ENCODE data around the gene EIF2B5.
"Not testable (repeated sequence)": the region's sequence is repeated elsewhere in the genome, so short reads cannot be mapped to it uniquely, and the experiment has no call there.

Gene EIF2B5

DNA sequence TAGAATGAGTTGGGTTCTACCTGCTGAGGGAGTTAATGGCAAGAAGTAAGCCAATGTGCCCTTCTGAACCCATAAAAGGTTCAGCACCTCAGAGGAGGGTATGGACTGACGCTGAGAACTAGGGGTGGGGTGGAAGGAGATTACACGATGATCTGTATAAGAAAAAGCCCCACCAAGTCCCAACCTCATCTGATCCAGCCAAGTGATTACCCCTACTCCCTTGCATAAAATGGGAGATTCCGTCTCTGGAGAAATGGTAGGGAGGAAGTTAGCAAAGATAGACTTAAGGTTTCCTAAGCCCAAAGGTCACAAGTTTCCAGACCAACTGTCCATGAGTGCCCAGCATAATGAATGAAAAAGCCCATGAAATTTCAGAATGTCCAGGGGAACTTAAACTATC lies 12.9 kb downstream of the EIF2B5 start:
- no peak for DNase-seq

GRCh38 chr3:184149123-184149522 lies 14.0 kb downstream of the EIF2B5 start:
- DNase-seq, result no peak

DNA sequence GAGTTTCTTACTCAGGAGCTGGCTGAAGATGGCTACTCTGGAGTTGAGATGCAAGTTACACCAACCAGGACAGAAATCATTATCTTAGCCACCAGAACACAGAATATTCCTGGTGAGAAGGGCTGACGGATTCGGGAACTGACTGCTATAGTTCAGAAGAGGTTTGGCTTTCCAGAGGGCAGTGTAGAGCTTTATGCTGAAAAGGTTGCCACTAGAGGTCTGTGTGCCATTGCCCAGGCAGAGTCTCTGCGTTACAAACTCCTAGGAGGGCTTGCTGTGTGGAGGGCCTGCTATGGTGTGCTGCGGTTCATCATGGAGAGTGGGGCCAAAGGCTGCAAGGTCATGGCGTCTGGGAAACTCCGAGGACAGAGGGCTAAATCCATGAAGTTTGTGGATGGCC lies 14.6 kb downstream of the EIF2B5 start:
- DNase-seq, result not testable (repeated sequence)

DNA sequence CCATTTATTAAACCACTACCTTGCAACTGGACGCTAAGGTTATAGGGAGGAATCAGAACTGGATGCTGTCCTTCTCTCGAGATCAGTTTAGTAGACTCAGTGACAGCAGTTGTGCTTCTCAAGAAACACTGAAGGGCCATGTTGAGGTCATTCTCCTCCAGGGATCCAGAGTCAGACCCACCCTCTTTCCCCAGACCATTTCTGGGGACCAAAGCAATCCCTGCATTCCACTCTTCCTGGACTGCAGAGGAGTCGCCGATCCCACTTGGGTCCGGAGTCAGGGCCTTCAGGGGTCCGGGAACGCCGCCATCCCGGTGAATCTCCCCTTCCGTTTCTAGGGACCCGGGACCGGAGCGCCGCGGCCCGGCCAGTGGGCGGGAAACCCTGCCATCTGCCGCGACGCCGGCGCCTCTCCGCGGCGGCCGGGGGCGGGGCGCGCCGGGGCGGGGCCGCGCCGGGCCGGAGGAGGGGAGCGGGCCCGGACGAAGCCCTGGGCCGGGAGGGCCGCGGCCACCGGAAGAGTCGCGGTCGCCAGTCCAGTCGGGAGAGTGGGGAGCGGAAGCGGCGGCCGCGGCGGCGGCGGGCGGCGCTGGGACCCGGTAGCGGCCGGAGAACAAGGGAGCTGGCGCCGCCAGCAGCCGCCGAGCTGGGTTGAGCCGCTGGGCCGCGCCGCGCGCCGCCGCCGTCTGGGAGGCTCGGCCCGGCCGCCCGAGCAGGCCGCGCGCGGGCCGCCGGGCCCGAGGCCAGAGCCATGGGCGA lies 19.9 kb downstream of the EIF2B5 start, which contains the start of gene DVL3:
Gene DVL3, plus strand, starts transcription at position 493 of the 759 bp plus-strand sequence. Its CDS starts 259 bp downstream, at position 752.
- peak; percentile 54 for DNase-seq

GRCh38 chr3:184155644-184156521 lies 20.7 kb downstream of the EIF2B5 start:
- peak; percentile 66 for DNase-seq

- no peak for DNase-seq
Observed at GRCh38 chr3:184156522-184156955, 21.4 kb downstream of the EIF2B5 start.

- DNase-seq, result no peak
Observed at GRCh38 chr3:184157206-184157605, 22.0 kb downstream of the EIF2B5 start.

DNA sequence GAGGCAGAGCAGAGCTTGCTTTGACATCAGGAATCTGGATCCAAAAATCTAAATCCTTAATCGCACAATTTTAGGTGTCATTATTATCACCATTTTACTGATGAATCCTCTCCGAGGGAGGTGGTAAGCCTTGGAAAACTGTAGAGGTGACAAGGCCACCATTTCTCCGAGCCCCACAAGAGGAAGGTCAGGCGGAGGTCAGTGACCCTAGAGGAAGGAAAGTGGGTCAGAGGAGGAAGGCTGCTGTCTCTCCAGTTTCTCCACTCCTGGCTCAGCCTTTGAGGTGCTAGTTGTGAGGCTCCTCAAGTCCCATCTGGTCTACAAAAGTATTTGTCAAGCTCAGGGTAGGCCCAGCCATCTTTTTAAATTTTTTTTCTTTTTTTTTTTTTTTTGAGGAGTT lies 23.2 kb downstream of the EIF2B5 start:
- DNase-seq, result no peak

DNA sequence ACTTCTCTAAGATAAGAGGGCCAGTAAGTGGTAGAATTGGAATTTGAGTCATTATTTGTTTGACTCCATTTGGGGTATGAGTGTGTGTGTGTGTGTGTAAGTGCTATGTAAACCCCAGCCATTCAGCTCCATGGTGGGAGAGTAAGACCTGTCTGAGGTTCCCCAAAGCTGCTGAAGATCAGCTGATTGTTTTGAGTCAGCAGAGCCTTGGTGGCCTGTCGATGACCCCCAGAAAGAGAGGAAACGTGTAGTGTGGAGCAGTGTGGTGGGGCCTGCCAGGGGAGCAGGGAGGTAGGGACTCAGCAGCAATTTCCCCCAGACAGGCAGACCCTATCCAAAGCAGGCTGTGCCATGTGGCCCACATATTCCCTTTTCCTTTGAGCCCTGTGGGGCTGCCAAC lies 25.3 kb downstream of the EIF2B5 start:
- DNase-seq, result no peak

GRCh38 chr3:184162571-184163070 lies 27.5 kb downstream of the EIF2B5 start:
- not testable (repeated sequence) for DNase-seq

GRCh38 chr3:184164648-184165330 lies 29.6 kb downstream of the EIF2B5 start:
- DNase-seq, result no peak

DNA sequence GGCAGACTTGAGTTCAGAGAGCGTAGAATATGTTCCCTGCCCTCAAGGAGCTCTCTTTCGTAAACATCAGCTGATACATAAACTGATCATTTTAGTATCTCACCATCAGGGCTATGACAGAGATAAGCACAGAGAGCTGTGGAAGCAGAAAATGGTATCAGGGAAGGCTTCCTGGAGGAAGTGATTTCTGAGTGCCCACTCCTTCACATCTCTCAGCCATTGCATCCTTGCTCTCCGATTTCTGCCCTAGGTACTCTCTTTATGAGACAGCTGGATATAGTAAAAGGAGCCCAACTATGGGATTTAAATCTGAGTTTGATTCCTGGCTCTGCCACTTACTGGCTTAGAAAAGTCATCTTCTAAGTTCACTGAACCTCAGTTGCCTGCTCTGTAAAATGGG lies 30.4 kb downstream of the EIF2B5 start:
- no peak for DNase-seq

- no peak for DNase-seq
Observed at GRCh38 chr3:184166671-184167070, 31.5 kb downstream of the EIF2B5 start.

DNA sequence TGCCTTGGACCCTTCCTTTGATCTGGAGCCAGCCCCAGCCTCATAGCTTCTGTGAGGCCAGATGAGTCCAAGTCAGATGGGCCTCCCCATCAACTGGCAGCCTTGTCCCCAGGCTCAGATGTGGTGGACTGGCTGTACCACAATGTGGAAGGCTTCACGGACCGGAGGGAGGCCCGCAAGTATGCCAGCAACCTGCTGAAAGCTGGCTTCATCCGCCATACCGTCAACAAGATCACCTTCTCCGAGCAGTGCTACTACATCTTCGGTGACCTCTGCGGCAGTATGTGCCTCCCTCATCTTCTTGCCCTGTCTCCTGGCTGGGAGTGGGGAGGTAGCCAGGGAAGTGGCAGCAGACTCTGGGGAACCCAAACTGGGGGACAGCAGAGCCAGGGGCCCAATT lies 32.6 kb downstream of the EIF2B5 start:
- DNase-seq, result no peak

GRCh38 chr3:184168363-184169120 lies 33.4 kb downstream of the EIF2B5 start:
- no peak for DNase-seq

GRCh38 chr3:184169896-184170875 lies 35.0 kb downstream of the EIF2B5 start:
- DNase-seq, result no peak

GRCh38 chr3:184171562-184171961 lies 36.4 kb downstream of the EIF2B5 start:
- no peak for DNase-seq

DNA sequence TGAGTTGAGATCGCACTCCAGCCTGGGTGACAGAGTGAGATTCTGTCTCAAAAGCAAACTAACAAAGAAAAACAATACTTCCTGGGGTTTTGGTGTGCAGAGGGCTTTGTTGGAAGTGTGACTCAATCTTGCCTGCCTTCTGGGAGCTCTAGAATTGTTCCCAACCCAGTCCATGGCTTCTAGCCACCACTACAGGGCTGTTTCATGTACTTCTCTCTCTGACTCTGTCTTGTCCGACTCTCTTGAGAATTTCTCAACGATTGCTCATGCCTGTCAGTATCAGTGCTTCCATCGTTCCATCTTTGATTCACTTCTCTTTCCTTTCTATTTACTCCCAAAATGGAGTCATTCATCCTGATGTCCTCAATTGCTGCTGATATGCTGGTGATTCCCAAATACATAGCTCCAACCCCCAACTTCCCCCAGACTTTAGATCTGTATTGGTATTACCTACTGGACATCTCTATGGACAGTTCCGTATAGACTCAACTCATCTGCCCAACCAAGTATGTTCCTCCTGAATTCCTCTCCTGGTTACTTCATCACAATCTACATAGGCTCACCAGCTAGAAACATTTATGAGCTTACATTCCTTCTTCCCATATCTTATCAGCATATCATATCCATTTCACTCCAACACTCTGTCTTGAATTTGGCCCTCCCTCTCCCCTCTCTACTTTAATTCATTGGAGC lies 37.7 kb downstream of the EIF2B5 start:
- no peak for DNase-seq

GRCh38 chr3:184173374-184173722 lies 38.2 kb downstream of the EIF2B5 start:
- no peak for DNase-seq

DNA sequence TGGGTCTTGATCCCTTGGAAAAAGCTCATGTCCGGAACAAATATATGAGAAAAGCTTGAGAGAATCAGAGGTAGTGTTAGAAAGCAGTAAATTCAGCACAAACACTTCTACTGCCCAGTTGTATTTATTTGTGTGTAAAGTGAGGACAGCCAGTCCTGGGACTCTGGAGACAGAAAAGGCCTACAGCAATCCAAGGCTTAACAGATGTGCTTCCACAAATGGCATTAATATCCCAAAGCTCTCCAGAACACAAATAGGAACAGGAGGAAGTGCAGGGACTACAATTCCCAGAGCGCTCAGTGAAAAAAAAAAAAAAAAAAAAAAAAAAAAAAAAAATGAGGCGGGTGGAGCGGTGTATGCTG lies 39.1 kb downstream of the EIF2B5 start:
- DNase-seq, result no peak
